ENCODE results near the gene TMEM217.

GRCh38 chr6:37254881-37255280 lies 3.1 kb downstream of the TMEM217 start:
- TF ChIP-seq CTCF (conservative IDR thresholded peaks at IDR 0.05) (no peak), ZFX (IDR thresholded peaks at IDR 0.05) (no peak)
